ENCODE data around the gene FBXO10.
"Not testable (repeated sequence)": the region's sequence is repeated elsewhere in the genome, so short reads cannot be mapped to it uniquely, and the experiment has no call there.

Gene FBXO10

DNA sequence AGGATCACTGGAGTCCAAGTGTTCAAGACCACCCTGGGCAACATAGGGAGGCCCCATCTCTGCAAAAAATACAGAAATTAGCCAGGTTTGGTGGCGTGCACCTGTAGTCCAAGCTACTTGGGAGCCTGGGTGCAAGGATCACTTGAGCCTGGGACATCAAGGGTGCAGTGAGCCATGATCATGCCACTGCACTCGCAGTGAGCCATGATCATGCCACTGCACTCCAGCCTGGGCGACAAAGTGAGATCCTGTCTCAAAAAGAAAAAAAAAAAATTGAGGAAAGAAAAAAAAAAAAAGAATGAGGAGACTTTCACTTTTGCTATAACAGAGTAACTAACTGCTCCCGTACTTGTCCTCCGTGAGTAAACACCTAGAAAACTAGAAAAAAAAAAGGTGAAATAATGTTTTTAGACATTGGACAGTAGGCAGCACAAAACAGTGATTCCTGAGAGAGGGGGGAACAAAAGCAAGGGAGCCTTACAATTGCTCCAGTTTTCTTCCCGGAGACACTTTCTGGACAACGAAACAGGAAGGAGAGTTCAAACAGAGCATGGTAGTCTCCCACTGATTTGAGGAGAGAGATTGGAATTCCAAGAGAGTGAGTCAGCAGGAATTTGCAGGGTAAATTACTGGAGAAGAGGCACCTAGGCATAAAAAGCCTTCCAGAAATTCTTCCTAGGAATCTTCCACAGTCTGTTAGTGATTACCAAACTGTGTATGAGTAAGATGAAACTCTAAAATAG, 104.1 kb downstream of the FBXO10 start:
- peak; percentile 37 for DNase-seq

- DNase-seq, result no peak
Measured at GRCh38 chr9:37468620-37469019, 107.6 kb downstream of the FBXO10 start.

GRCh38 chr9:37467530-37467929, 108.7 kb downstream of the FBXO10 start:
- DNase-seq, result not testable (repeated sequence)

- DNase-seq, result peak; percentile 54
Measured at GRCh38 chr9:37466037-37466709, 110.0 kb downstream of the FBXO10 start.

DNA sequence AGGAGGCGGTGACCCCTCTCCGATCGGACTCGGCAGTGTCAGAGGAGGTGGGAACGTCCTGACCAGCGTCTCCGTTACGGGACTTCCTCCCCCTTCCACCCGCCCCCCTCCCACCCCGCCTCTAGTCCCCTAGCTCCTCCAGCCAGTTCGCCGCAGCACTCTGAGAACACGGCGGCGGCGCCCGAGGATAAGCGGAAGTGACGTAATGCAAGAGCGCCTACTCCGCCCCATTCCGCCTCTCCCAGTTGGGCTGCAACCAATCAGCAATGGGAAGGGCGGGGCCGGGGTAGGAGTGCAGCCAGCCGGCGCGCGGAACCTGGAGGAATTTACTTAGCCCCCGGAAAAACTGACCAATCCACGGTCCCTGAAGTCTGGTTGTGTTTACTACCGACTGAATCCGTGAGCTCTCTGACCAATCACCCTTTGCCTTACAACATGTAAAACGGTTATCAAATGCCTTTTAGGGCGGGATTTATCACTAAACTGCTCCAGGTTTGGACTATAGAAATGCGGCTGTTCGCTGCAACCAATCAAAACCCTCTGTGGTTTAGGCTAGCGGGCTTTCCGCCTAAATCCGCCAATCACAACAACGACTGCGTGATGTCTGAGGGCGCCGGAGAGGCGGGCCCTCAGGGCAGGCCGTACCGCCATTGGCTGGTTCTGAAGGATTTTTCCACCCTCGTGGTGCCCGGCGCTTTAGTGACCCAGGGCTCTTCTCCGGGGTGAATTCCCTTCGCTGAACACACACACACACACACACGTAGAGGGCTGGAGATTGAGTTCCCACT, 110.7 kb downstream of the FBXO10 start, which contains the start of gene ZBTB5:
ZBTB5 (minus strand) TSS at position 202 of the 788 bp plus-strand sequence. CDS start 22,899 bp downstream, outside the sequence.
- DNase-seq, result peak; percentile 96

GRCh38 chr9:37464426-37465248, 111.5 kb downstream of the FBXO10 start:
- DNase-seq, result peak; percentile 88

- no peak for DNase-seq
Measured at GRCh38 chr9:37464006-37464405, 112.2 kb downstream of the FBXO10 start.
